Non-pigmented ciliary epithelial cell (primary cell): ENCODE measurements around the gene PLXNA4.

Experiments used
- DNase-seq: peaks from one replicate; pipeline ENCODE4 v3.0.0-alpha.2; 2010; ENCODE audit warnings: low read depth

The PLXNA4 gene

GRCh38 chr7:132500727-132501440, 75.4 kb downstream of the PLXNA4 start:
- DNase-seq = no peak

GRCh38 chr7:132499487-132499886, 76.8 kb downstream of the PLXNA4 start:
- DNase-seq = no peak

GRCh38 chr7:132499065-132499464, 77.2 kb downstream of the PLXNA4 start:
- no peak for DNase-seq

- no peak for DNase-seq
Measured at GRCh38 chr7:132498319-132498718, 78.0 kb downstream of the PLXNA4 start.

GRCh38 chr7:132497098-132497497, 79.2 kb downstream of the PLXNA4 start:
- DNase-seq = no peak

GRCh38 chr7:132495936-132496335, 80.3 kb downstream of the PLXNA4 start:
- no peak for DNase-seq

GRCh38 chr7:132494474-132494873, 81.8 kb downstream of the PLXNA4 start:
- no peak for DNase-seq

- DNase-seq = no peak
Measured at GRCh38 chr7:132492823-132493445, 83.3 kb downstream of the PLXNA4 start.

- DNase-seq = no peak
Measured at GRCh38 chr7:132491391-132491945, 84.8 kb downstream of the PLXNA4 start.

- DNase-seq = no peak
Measured at GRCh38 chr7:132490474-132490873, 85.8 kb downstream of the PLXNA4 start.

GRCh38 chr7:132489776-132490237, 86.5 kb downstream of the PLXNA4 start:
- DNase-seq = no peak

- DNase-seq = no peak
Measured at GRCh38 chr7:132488634-132489302, 87.5 kb downstream of the PLXNA4 start.

- no peak for DNase-seq
Measured at GRCh38 chr7:132486274-132486610, 90.0 kb downstream of the PLXNA4 start.

GRCh38 chr7:132485600-132486273, 90.5 kb downstream of the PLXNA4 start:
- no peak for DNase-seq

- no peak for DNase-seq
Measured at GRCh38 chr7:132485136-132485535, 91.1 kb downstream of the PLXNA4 start.

- DNase-seq = no peak
Measured at GRCh38 chr7:132482866-132483265, 93.4 kb downstream of the PLXNA4 start.

- no peak for DNase-seq
Measured at GRCh38 chr7:132480534-132480933, 95.7 kb downstream of the PLXNA4 start.

GRCh38 chr7:132476541-132476940, 99.7 kb downstream of the PLXNA4 start:
- DNase-seq = no peak

GRCh38 chr7:132475669-132476116, 100.6 kb downstream of the PLXNA4 start:
- no peak for DNase-seq

GRCh38 chr7:132475037-132475668, 101.1 kb downstream of the PLXNA4 start:
- no peak for DNase-seq

- no peak for DNase-seq
Measured at GRCh38 chr7:132472463-132473120, 103.7 kb downstream of the PLXNA4 start.
